Glutamatergic neuron (in vitro differentiated cells): ENCODE data around the gene SULT2B1. TPM values are rescaled to one million over a fixed set of nuclear protein-coding genes. Genes with fewer than 3 reads are reported as not detected.

ENCODE experiments used
- DNase-seq: peaks from one replicate; pipeline ENCODE4 v3.0.0; 2022
- H3K27ac Mint-ChIP-seq: one replicate; pipeline ENCODE4 v1.8.0; 2020; ENCODE audit warnings: mild to moderate bottlenecking, mixed read lengths, inconsistent platforms; ENCODE audit not compliant: unreplicated experiment
- H3K27me3 Mint-ChIP-seq: one replicate; pipeline ENCODE4 v1.8.0; 2020; ENCODE audit warnings: mild to moderate bottlenecking, moderate library complexity, mixed read lengths, inconsistent platforms; ENCODE audit not compliant: unreplicated experiment
- H3K36me3 Mint-ChIP-seq: one replicate; pipeline ENCODE4 v1.8.0; 2020; ENCODE audit warnings: mild to moderate bottlenecking, mixed read lengths, inconsistent platforms; ENCODE audit not compliant: unreplicated experiment
- H3K4me1 Mint-ChIP-seq: one replicate; pipeline ENCODE4 v1.8.0; 2020; ENCODE audit warnings: mild to moderate bottlenecking, low read depth, mixed read lengths, inconsistent platforms; ENCODE audit not compliant: unreplicated experiment
- H3K4me3 Mint-ChIP-seq: one replicate; pipeline ENCODE4 v1.8.0; 2020; ENCODE audit warnings: mild to moderate bottlenecking, mixed read lengths, inconsistent platforms; ENCODE audit not compliant: unreplicated experiment
- H3K9me3 Mint-ChIP-seq: one replicate; pipeline ENCODE4 v1.8.0; 2020; ENCODE audit warnings: mild to moderate bottlenecking, moderate library complexity, mixed read lengths, inconsistent platforms; ENCODE audit not compliant: unreplicated experiment
- total RNA-seq: library from RNA; stranded (reverse); fragmentation: NEBNext Ultra II Directional; extraction: Animal tissue kit (Norgen Biotek cat#: 25700); gene quantifications from one replicate; pipeline ENCODE4 v1.2.1, GENCODE V29; 2021; ENCODE audit not compliant: unreplicated experiment
- TF ChIP-seq, protein P1 (sequence below): fragments of 200-600 bp; sonication (generic); IDR thresholded peaks from one replicate; pipeline ENCODE4 v1.5.0; 2021; ENCODE audit not compliant: partially characterized antibody, unreplicated experiment

SULT2B1 gene
- total RNA-seq, 1 donor from 2014 or later, result not detected

DNA sequence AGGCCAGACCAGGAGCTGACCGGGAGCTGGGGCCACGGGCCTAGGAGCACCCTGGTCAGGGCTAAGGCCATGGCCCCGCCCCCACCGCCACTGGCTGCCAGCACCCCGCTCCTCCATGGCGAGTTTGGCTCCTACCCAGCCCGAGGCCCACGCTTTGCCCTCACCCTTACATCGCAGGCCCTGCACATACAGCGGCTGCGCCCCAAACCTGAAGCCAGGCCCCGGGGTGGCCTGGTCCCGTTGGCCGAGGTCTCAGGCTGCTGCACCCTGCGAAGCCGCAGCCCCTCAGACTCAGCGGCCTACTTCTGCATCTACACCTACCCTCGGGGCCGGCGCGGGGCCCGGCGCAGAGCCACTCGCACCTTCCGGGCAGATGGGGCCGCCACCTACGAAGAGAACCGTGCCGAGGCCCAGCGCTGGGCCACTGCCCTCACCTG, 73.9 kb downstream of the SULT2B1 start:
- H3K4me1 Mint-ChIP-seq, result peaks cover 27% of the 10 kb centered on the region
- H3K4me3 Mint-ChIP-seq, result peak overlapping the region; percentile 98
- H3K27ac Mint-ChIP-seq, result no peak overlapping the region
- TF ChIP-seq, protein P1, sequence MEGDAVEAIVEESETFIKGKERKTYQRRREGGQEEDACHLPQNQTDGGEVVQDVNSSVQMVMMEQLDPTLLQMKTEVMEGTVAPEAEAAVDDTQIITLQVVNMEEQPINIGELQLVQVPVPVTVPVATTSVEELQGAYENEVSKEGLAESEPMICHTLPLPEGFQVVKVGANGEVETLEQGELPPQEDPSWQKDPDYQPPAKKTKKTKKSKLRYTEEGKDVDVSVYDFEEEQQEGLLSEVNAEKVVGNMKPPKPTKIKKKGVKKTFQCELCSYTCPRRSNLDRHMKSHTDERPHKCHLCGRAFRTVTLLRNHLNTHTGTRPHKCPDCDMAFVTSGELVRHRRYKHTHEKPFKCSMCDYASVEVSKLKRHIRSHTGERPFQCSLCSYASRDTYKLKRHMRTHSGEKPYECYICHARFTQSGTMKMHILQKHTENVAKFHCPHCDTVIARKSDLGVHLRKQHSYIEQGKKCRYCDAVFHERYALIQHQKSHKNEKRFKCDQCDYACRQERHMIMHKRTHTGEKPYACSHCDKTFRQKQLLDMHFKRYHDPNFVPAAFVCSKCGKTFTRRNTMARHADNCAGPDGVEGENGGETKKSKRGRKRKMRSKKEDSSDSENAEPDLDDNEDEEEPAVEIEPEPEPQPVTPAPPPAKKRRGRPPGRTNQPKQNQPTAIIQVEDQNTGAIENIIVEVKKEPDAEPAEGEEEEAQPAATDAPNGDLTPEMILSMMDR, result no peak
- peaks cover 13% of the 10 kb centered on the region for H3K9me3 Mint-ChIP-seq
- H3K36me3 Mint-ChIP-seq, result no peaks in the 10 kb centered on the region
- DNase-seq, result no peak
- peaks cover 12% of the 10 kb centered on the region for H3K27me3 Mint-ChIP-seq

DNA sequence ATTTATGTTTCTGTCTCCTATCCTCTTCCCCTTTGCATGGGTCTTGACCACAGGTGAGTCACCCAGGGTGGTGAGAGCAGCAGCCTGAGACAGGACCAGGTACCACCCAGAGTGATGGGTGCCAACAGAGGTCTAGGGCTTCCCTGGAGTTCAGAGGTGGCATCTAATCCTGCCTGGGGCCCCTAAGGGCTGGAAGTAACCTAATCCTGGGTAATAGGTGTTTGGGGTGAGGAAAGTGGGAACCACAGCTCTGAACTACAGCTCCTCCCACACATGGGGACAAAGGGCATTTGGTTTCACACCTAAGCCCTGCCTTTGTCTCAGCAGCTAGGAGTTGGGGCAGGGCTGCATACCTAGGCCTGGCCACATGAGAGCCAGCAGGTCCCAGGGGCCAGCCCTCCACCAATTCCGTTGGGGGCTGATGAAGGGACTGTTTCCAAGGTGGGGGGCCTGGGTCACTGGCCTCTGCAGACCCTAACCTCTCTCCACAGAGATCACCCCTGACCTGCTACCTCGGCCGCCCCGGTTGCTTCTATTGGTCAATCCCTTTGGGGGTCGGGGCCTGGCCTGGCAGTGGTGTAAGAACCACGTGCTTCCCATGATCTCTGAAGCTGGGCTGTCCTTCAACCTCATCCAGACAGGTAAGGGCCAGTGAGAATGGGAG, 75.4 kb downstream of the SULT2B1 start:
- no peak overlapping the region for H3K27ac Mint-ChIP-seq

DNA sequence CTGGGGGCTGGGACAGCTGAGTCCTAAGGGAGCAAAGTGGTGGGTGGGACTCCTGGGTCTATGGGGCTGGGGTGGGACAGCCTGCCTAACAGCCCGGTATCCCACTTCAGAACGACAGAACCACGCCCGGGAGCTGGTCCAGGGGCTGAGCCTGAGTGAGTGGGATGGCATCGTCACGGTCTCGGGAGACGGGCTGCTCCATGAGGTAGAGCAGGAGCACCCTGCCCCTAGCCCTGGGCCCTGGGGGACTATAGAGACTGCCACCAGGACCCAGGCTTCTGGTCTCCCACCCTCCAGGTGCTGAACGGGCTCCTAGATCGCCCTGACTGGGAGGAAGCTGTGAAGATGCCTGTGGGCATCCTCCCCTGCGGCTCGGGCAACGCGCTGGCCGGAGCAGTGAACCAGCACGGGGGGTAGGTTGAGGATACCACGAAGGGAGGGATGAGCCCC, 75.9 kb downstream of the SULT2B1 start:
- Mint-ChIP-seq H3K27me3 (peaks cover 8% of the 10 kb centered on the region), H3K27ac (no peak overlapping the region), H3K9me3 (peaks cover 14% of the 10 kb centered on the region), H3K4me3 (no peak overlapping the region), H3K4me1 (peaks cover 18% of the 10 kb centered on the region), H3K36me3 (no peaks in the 10 kb centered on the region)
- TF ChIP-seq, protein P1, result no peak
- DNase-seq, result no peak

More for the DNA sequence above, 75.4 kb downstream of the SULT2B1 start:
- Mint-ChIP-seq H3K4me1 (peaks cover 21% of the 10 kb centered on the region), H3K4me3 (peak overlapping the region; percentile 20), H3K27me3 (peaks cover 10% of the 10 kb centered on the region), H3K36me3 (no peaks in the 10 kb centered on the region), H3K9me3 (peaks cover 14% of the 10 kb centered on the region)
- no peak for DNase-seq
- TF ChIP-seq, protein P1, result no peak

DNA sequence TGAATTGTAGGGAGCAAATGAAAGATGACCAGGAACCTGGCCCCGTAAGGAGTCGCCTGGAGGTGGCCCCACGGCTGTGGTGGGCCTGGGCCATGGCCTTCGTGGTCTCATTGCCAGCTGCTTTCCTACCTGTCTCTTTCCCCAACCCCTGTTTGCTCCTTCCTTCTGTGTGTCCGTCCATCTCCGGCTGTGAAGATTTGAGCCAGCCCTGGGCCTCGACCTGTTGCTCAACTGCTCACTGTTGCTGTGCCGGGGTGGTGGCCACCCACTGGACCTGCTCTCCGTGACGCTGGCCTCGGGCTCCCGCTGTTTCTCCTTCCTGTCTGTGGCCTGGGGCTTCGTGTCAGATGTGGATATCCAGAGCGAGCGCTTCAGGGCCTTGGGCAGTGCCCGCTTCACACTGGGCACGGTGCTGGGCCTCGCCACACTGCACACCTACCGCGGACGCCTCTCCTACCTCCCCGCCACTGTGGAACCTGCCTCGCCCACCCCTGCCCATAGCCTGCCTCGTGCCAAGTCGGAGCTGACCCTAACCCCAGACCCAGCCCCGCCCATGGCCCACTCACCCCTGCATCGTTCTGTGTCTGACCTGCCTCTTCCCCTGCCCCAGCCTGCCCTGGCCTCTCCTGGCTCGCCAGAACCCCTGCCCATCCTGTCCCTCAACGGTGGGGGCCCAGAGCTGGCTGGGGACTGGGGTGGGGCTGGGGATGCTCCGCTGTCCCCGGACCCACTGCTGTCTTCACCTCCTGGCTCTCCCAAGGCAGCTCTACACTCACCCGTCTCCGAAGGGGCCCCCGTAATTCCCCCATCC, 76.7 kb downstream of the SULT2B1 start:
- peak; percentile 28 for DNase-seq
- no peaks in the 10 kb centered on the region for H3K36me3 Mint-ChIP-seq
- TF ChIP-seq, protein P1, result no peak
- H3K9me3 Mint-ChIP-seq, result peaks cover 11% of the 10 kb centered on the region
- H3K4me1 Mint-ChIP-seq, result peaks cover 16% of the 10 kb centered on the region
- peaks cover 5% of the 10 kb centered on the region for H3K27me3 Mint-ChIP-seq
- no peak overlapping the region for H3K27ac Mint-ChIP-seq
- peak overlapping the region; percentile 32 for H3K4me3 Mint-ChIP-seq

DNA sequence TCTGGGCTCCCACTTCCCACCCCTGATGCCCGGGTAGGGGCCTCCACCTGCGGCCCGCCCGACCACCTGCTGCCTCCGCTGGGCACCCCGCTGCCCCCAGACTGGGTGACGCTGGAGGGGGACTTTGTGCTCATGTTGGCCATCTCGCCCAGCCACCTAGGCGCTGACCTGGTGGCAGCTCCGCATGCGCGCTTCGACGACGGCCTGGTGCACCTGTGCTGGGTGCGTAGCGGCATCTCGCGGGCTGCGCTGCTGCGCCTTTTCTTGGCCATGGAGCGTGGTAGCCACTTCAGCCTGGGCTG, 77.3 kb downstream of the SULT2B1 start:
- no peaks in the 10 kb centered on the region for H3K36me3 Mint-ChIP-seq
- H3K4me1 Mint-ChIP-seq, result peaks cover 14% of the 10 kb centered on the region
- H3K27me3 Mint-ChIP-seq, result peaks cover 3% of the 10 kb centered on the region
- H3K9me3 Mint-ChIP-seq, result peaks cover 9% of the 10 kb centered on the region
- H3K4me3 Mint-ChIP-seq, result no peak overlapping the region
- TF ChIP-seq, protein P1, result no peak
- H3K27ac Mint-ChIP-seq, result no peak overlapping the region
- DNase-seq, result no peak
